ENCODE results near the gene MIB2.

Gene MIB2

GRCh38 chr1:1600861-1601563, 14.3 kb upstream of the MIB2 start:
- no peak overlapping the region for H3K9ac ChIP-seq (ENCODE audit: low read length)
- no peaks in the 10 kb centered on the region for H3K36me3 ChIP-seq (ENCODE audit: control insufficient read depth, insufficient read depth, low read length)
- no peak overlapping the region for H3K4me3 ChIP-seq (ENCODE audit: low read length)
- H3K4me1 ChIP-seq (ENCODE audit: control insufficient read depth, insufficient read depth, low read length), result no peaks in the 10 kb centered on the region
- peaks cover 19% of the 10 kb centered on the region for H3K27me3 ChIP-seq (ENCODE audit: control insufficient read depth, insufficient read depth, low read length)
- H3K27ac ChIP-seq (ENCODE audit: low read depth, low read length), result no peak overlapping the region

- no peak overlapping the region for H3K4me3 ChIP-seq (ENCODE audit: low read length)
- no peaks in the 10 kb centered on the region for H3K36me3 ChIP-seq (ENCODE audit: control insufficient read depth, insufficient read depth, low read length)
- H3K27ac ChIP-seq (ENCODE audit: low read depth, low read length), result no peak overlapping the region
- H3K27me3 ChIP-seq (ENCODE audit: control insufficient read depth, insufficient read depth, low read length), result peaks cover 19% of the 10 kb centered on the region
- no peak overlapping the region for H3K9ac ChIP-seq (ENCODE audit: low read length)
- H3K4me1 ChIP-seq (ENCODE audit: control insufficient read depth, insufficient read depth, low read length), result no peaks in the 10 kb centered on the region
Measured at GRCh38 chr1:1601564-1602303, 13.6 kb upstream of the MIB2 start.

- Histone ChIP-seq H3K9ac (ENCODE audit: low read length) (no peak overlapping the region), H3K27me3 (ENCODE audit: control insufficient read depth, insufficient read depth, low read length) (peaks cover 19% of the 10 kb centered on the region), H3K4me3 (ENCODE audit: low read length) (no peak overlapping the region), H3K27ac (ENCODE audit: low read depth, low read length) (no peak overlapping the region), H3K36me3 (ENCODE audit: control insufficient read depth, insufficient read depth, low read length) (no peaks in the 10 kb centered on the region), H3K4me1 (ENCODE audit: control insufficient read depth, insufficient read depth, low read length) (no peaks in the 10 kb centered on the region)
Measured at GRCh38 chr1:1602304-1602967, 12.9 kb upstream of the MIB2 start.

- no peaks in the 10 kb centered on the region for H3K4me1 ChIP-seq (ENCODE audit: control insufficient read depth, insufficient read depth, low read length)
- peaks cover 14% of the 10 kb centered on the region for H3K27me3 ChIP-seq (ENCODE audit: control insufficient read depth, insufficient read depth, low read length)
- no peak overlapping the region for H3K4me3 ChIP-seq (ENCODE audit: low read length)
Measured at GRCh38 chr1:1602968-1603506, 12.3 kb upstream of the MIB2 start.

GRCh38 chr1:1603671-1604373, 11.5 kb upstream of the MIB2 start:
- H3K4me1 ChIP-seq (ENCODE audit: control insufficient read depth, insufficient read depth, low read length), result no peaks in the 10 kb centered on the region
- H3K36me3 ChIP-seq (ENCODE audit: control insufficient read depth, insufficient read depth, low read length), result no peaks in the 10 kb centered on the region
- H3K9ac ChIP-seq (ENCODE audit: low read length), result no peak overlapping the region
- no peak overlapping the region for H3K4me3 ChIP-seq (ENCODE audit: low read length)
- H3K27me3 ChIP-seq (ENCODE audit: control insufficient read depth, insufficient read depth, low read length), result peaks cover 6% of the 10 kb centered on the region
- H3K27ac ChIP-seq (ENCODE audit: low read depth, low read length), result no peak overlapping the region

More at GRCh38 chr1:1602968-1603506, 12.3 kb upstream of the MIB2 start:
- H3K36me3 ChIP-seq (ENCODE audit: control insufficient read depth, insufficient read depth, low read length), result no peaks in the 10 kb centered on the region
- H3K27ac ChIP-seq (ENCODE audit: low read depth, low read length), result no peak overlapping the region
- no peak overlapping the region for H3K9ac ChIP-seq (ENCODE audit: low read length)

- Histone ChIP-seq H3K27me3 (ENCODE audit: control insufficient read depth, insufficient read depth, low read length) (peaks cover 2% of the 10 kb centered on the region), H3K4me3 (ENCODE audit: low read length) (no peak overlapping the region), H3K27ac (ENCODE audit: low read depth, low read length) (no peak overlapping the region), H3K4me1 (ENCODE audit: control insufficient read depth, insufficient read depth, low read length) (no peaks in the 10 kb centered on the region), H3K9ac (ENCODE audit: low read length) (no peak overlapping the region), H3K36me3 (ENCODE audit: control insufficient read depth, insufficient read depth, low read length) (no peaks in the 10 kb centered on the region)
Measured at GRCh38 chr1:1604374-1605033, 10.8 kb upstream of the MIB2 start.

- no peak overlapping the region for H3K27ac ChIP-seq (ENCODE audit: low read depth, low read length)
- no peak overlapping the region for H3K4me3 ChIP-seq (ENCODE audit: low read length)
- no peaks in the 10 kb centered on the region for H3K36me3 ChIP-seq (ENCODE audit: control insufficient read depth, insufficient read depth, low read length)
- no peaks in the 10 kb centered on the region for H3K4me1 ChIP-seq (ENCODE audit: control insufficient read depth, insufficient read depth, low read length)
- H3K27me3 ChIP-seq (ENCODE audit: control insufficient read depth, insufficient read depth, low read length), result peaks cover 2% of the 10 kb centered on the region
- H3K9ac ChIP-seq (ENCODE audit: low read length), result no peak overlapping the region
Measured at GRCh38 chr1:1605034-1605591, 10.2 kb upstream of the MIB2 start.

GRCh38 chr1:1605724-1606123, 9.6 kb upstream of the MIB2 start:
- no peak overlapping the region for H3K4me3 ChIP-seq (ENCODE audit: low read length)
- no peaks in the 10 kb centered on the region for H3K4me1 ChIP-seq (ENCODE audit: control insufficient read depth, insufficient read depth, low read length)

GRCh38 chr1:1606232-1606631, 9.1 kb upstream of the MIB2 start:
- Histone ChIP-seq H3K4me1 (ENCODE audit: control insufficient read depth, insufficient read depth, low read length) (no peaks in the 10 kb centered on the region), H3K27me3 (ENCODE audit: control insufficient read depth, insufficient read depth, low read length) (peaks cover 2% of the 10 kb centered on the region), H3K4me3 (ENCODE audit: low read length) (no peak overlapping the region), H3K9ac (ENCODE audit: low read length) (no peak overlapping the region), H3K27ac (ENCODE audit: low read depth, low read length) (no peak overlapping the region), H3K36me3 (ENCODE audit: control insufficient read depth, insufficient read depth, low read length) (no peaks in the 10 kb centered on the region)

More at GRCh38 chr1:1605724-1606123, 9.6 kb upstream of the MIB2 start:
- H3K27me3 ChIP-seq (ENCODE audit: control insufficient read depth, insufficient read depth, low read length), result peaks cover 2% of the 10 kb centered on the region
- no peak overlapping the region for H3K27ac ChIP-seq (ENCODE audit: low read depth, low read length)
- no peak overlapping the region for H3K9ac ChIP-seq (ENCODE audit: low read length)
- no peaks in the 10 kb centered on the region for H3K36me3 ChIP-seq (ENCODE audit: control insufficient read depth, insufficient read depth, low read length)

GRCh38 chr1:1609822-1610485, 5.3 kb upstream of the MIB2 start:
- Histone ChIP-seq H3K9ac (ENCODE audit: low read length) (no peak overlapping the region), H3K36me3 (ENCODE audit: control insufficient read depth, insufficient read depth, low read length) (no peaks in the 10 kb centered on the region), H3K27ac (ENCODE audit: low read depth, low read length) (no peak overlapping the region)

GRCh38 chr1:1610796-1611195, 4.5 kb upstream of the MIB2 start:
- Histone ChIP-seq H3K27ac (ENCODE audit: low read depth, low read length) (no peak overlapping the region), H3K4me1 (ENCODE audit: control insufficient read depth, insufficient read depth, low read length) (peaks cover 9% of the 10 kb centered on the region), H3K27me3 (ENCODE audit: control insufficient read depth, insufficient read depth, low read length) (no peaks in the 10 kb centered on the region), H3K36me3 (ENCODE audit: control insufficient read depth, insufficient read depth, low read length) (no peaks in the 10 kb centered on the region), H3K4me3 (ENCODE audit: low read length) (no peak overlapping the region), H3K9ac (ENCODE audit: low read length) (no peak overlapping the region)

More at GRCh38 chr1:1609822-1610485, 5.3 kb upstream of the MIB2 start:
- Histone ChIP-seq H3K27me3 (ENCODE audit: control insufficient read depth, insufficient read depth, low read length) (no peaks in the 10 kb centered on the region), H3K4me1 (ENCODE audit: control insufficient read depth, insufficient read depth, low read length) (peaks cover 9% of the 10 kb centered on the region), H3K4me3 (ENCODE audit: low read length) (no peak overlapping the region)

Data from rectal smooth muscle tissue (tissue), 1 donor.